GM19099 (cell line): Measurements from ENCODE around the gene CPNE1.

Experiments
- POLR2A ChIP-seq: IDR thresholded peaks from 3 replicates; pipeline ENCODE4 v1.6.1; 2011; ENCODE audit warnings: low read depth; ENCODE audit not compliant: insufficient read length; ENCODE audit errors: extremely low read depth

The CPNE1 gene

GRCh38 chr20:35600993-35601973 lies 63.4 kb downstream of the CPNE1 start:
- TF ChIP-seq POLR2A, result no peak

GRCh38 chr20:35600176-35600992 lies 64.3 kb downstream of the CPNE1 start:
- TF ChIP-seq POLR2A, result no peak

GRCh38 chr20:35599776-35600120 lies 65.0 kb downstream of the CPNE1 start:
- no peak for TF ChIP-seq POLR2A

- no peak for TF ChIP-seq POLR2A
These were observed 65.6 kb downstream of the CPNE1 start for GRCh38 chr20:35598899-35599775.

DNA sequence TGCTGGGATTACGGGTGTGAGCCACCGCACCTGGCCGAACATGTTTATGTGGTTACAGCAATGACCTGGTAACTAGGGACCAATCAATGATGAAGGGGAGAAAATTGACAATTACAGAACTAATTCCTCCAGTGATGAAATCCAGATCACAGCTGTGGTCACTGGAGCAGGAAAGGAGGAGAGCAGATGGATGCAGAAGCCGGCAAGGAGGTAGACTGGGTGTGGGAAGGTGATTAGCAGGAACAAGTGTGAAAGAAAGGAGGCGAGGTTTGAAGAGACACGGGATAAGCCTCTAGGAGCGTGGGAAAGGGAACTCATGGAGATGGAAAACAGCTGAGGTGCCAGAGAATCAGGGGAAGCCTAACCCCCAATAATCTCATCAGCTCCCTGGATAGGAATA lies 66.2 kb downstream of the CPNE1 start:
- TF ChIP-seq POLR2A, result no peak

GRCh38 chr20:35597186-35597585 lies 67.5 kb downstream of the CPNE1 start:
- no peak for TF ChIP-seq POLR2A

DNA sequence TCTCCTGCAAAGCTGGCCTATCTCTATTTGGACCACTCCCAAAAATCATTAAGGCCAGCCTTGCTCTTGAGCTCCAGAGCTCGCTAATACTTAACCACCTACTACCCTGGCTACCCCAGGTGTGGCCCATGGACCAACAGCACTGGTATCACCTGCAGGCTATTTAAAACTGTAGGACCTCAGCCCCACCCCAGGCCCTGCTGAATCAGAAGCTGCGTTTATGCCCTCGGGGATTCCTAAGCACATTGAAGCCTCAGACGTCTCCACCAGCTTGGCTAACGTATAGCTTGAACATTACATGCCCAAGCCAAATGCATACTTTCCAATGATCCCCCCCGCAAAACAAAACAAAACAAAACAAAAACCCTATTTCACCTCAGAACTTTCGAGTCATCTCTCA lies 68.8 kb downstream of the CPNE1 start:
- no peak for TF ChIP-seq POLR2A

DNA sequence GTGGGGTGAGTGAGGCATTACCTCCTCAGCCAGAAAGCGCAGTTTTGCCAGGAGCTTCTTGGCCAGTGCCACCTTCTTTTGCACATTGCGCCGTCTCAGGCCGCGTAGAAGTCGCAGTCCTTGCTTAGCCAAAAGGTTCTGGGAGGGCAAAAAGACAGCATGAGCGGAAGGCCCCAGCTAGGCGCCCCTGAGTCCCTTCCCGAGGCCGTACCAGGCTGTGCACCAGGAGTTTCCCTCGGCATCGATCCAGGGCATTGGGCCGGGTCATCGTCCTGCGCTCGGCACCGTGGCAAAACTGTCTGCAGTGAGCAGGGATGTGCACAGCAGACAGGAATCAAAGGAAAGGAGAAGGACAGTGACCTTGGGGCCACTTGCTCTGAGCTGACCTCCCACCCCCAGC lies 69.2 kb downstream of the CPNE1 start:
- no peak for TF ChIP-seq POLR2A

- TF ChIP-seq POLR2A, result no peak
These were observed 72.2 kb downstream of the CPNE1 start for GRCh38 chr20:35592339-35592974.

- no peak for TF ChIP-seq POLR2A
These were observed 76.3 kb downstream of the CPNE1 start for GRCh38 chr20:35588397-35588796.

GRCh38 chr20:35587436-35587835 lies 77.3 kb downstream of the CPNE1 start:
- no peak for TF ChIP-seq POLR2A

- no peak for TF ChIP-seq POLR2A
These were observed 77.8 kb downstream of the CPNE1 start for GRCh38 chr20:35586751-35587425.

DNA sequence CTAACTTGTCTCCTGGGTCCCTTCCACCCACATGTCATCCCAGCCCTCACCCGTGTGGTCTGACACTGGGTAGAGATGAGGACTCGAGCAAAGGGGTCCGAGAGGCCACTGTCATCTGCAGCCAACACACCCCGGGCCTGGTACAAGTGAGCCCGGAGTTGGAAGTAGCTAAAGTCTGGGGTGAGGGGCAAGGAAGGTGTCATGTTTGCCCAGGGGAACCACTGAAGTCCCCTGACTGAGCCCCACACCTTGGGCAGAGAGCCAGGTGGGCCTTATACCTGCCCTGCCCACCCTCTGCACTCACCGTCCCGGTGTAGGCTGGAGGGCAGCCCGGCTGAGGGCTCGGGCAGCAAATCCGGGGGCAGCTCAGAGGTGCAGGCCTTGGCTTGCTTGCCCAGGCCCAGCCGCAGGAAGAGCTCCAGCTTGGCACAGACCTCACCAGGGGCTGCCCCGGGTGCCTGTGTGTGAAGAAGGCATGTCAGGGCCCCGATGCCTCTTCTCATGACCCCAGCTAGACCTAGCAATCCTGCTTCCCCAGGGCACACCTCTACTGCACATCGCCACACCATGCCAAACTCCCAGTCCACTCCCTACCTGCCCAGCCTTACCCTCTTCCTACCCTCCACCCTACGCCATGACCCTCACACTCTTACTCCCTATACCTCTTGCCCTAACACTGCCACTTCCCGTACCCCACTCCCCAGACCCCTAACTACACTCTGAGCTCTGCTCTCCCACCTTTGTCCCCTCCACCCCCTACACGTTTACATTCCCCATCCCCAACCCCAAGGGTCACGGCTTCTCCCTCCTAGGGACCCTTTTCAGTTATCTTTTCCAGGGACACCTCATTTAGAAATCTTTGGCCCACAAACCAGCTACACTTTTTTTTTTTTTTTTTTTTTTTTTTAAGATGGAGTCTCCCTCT lies 80.8 kb downstream of the CPNE1 start:
- no peak for TF ChIP-seq POLR2A
